Keratinocyte (primary cell): ENCODE results near the gene TAS2R9. TPM values are rescaled to one million over a fixed set of nuclear protein-coding genes. Genes with fewer than 3 reads are reported as not detected.

Experiments
- DNase-seq: peaks from one replicate; pipeline ENCODE4 v3.0.0-alpha.2; 2011; ENCODE audit warnings: low read depth, missing footprints, low spot score
- FAIRE-seq: peaks from 2 replicates; lab custom pipeline; 2011; peaks lifted over from hg19 to GRCh38; lab: Jason Lieb, UNC
- H2AFZ ChIP-seq: 2 replicates; pipeline ENCODE4 v1.6.0; 2012; ENCODE audit warnings: low read length, control low read depth, inconsistent platforms; ENCODE audit not compliant: control insufficient read depth
- H3K27ac ChIP-seq: 2 replicates; pipeline ENCODE4 v1.5.1; 2011; ENCODE audit warnings: low read length; ENCODE audit not compliant: control insufficient read depth, insufficient read depth
- H3K27me3 ChIP-seq: 3 replicates; pipeline ENCODE4 v1.6.0; 2011; ENCODE audit warnings: low read length; ENCODE audit not compliant: control insufficient read depth, insufficient read depth; ENCODE audit errors: extremely low read depth
- H3K36me3 ChIP-seq, 2 experiments: 2 replicates in 1 of 2; 3 replicates in 1 of 2; pipeline ENCODE4 v1.5.1; 2011; ENCODE audit warnings: low read length in 2 of 2, mild to moderate bottlenecking in 1 of 2; ENCODE audit not compliant: control insufficient read depth in 2 of 2, insufficient read depth in 2 of 2; ENCODE audit errors: extremely low read depth in 1 of 2
- H3K4me1 ChIP-seq: 3 replicates; pipeline ENCODE4 v1.5.1; 2011; ENCODE audit warnings: low read length; ENCODE audit not compliant: control insufficient read depth, insufficient read depth; ENCODE audit errors: extremely low read depth
- H3K4me2 ChIP-seq: 3 replicates; pipeline ENCODE4 v1.6.0; 2011; ENCODE audit warnings: low read depth, low read length; ENCODE audit not compliant: control insufficient read depth, insufficient read depth; ENCODE audit errors: extremely low read depth
- H3K4me3 ChIP-seq, 3 experiments: fragments of 200-600 bp in 1 of 3; sonication (generic) in 1 of 3; 2 replicates in 2 of 3; 3 replicates in 1 of 3; pipeline ENCODE4 v1.5.1; 2011 to 2016; ENCODE audit warnings: low read length in 3 of 3, mild to moderate bottlenecking in 3 of 3, control low read depth in 2 of 3, inconsistent platforms in 1 of 3, low read depth in 1 of 3, mixed read lengths in 1 of 3, mixed run types in 1 of 3, moderate library complexity in 1 of 3; ENCODE audit not compliant: control insufficient read depth in 2 of 3, insufficient read depth in 2 of 3; ENCODE audit errors: extremely low read depth in 1 of 3
- H3K79me2 ChIP-seq: 2 replicates; pipeline ENCODE4 v1.6.0; 2012; ENCODE audit warnings: low read length; ENCODE audit not compliant: control insufficient read depth, insufficient read depth
- H3K9ac ChIP-seq: 3 replicates; pipeline ENCODE4 v1.6.0; 2011; ENCODE audit warnings: low read length; ENCODE audit not compliant: control insufficient read depth, insufficient read depth; ENCODE audit errors: extremely low read depth
- H3K9me1 ChIP-seq: 3 replicates; pipeline ENCODE4 v1.6.0; 2011; ENCODE audit warnings: low read length; ENCODE audit not compliant: control insufficient read depth, insufficient read depth; ENCODE audit errors: extremely low read depth
- H3K9me3 ChIP-seq: 2 replicates; pipeline ENCODE4 v1.5.1; 2012; ENCODE audit warnings: low read depth, low read length; ENCODE audit not compliant: control insufficient read depth
- H4K20me1 ChIP-seq: 3 replicates; pipeline ENCODE4 v1.6.0; 2011; ENCODE audit warnings: low read length; ENCODE audit not compliant: control insufficient read depth, insufficient read depth; ENCODE audit errors: extremely low read depth
- CTCF ChIP-seq, 3 experiments: IDR thresholded peaks in 1 of 3; conservative IDR thresholded peaks in 1 of 3; optimal IDR thresholded peaks in 1 of 3; 2 replicates in 2 of 3; 3 replicates in 1 of 3; pipeline versions ENCODE3 to v1.5.1; 2011; ENCODE audit warnings: low read length in 3 of 3, mild to moderate bottlenecking in 3 of 3, moderate library complexity in 2 of 3, control low read depth in 1 of 3, inconsistent platforms in 1 of 3; ENCODE audit not compliant: insufficient read depth in 2 of 3; ENCODE audit errors: extremely low read depth in 1 of 3
- EZH2 ChIP-seq: IDR thresholded peaks from one replicate; pipeline ENCODE4 v1.6.1; 2012; ENCODE audit warnings: inconsistent platforms, mild to moderate bottlenecking, low read length, moderate library complexity
- dilution Hi-C: fragments of 300-500 bp; cut with MboI; formaldehyde crosslinking; loops from one replicate; pipeline ENCODE4 v1.7.0; 2020; ENCODE audit warnings: low sequenced_read_pairs; ENCODE audit not compliant: extremely low pct_ligation_motif_present
- polyA minus RNA-seq, 3 experiments: library from RNA; depleted of rRNA, polyadenylated mRNA; stranded (reverse); fragments of >200 nt; gene quantifications; 1 replicate in 1 of 3; 2 replicates in 1 of 3; 3 replicates in 1 of 3; pipeline ENCODE4 v1.2.3, GENCODE V29; 2011
- polyA plus RNA-seq, 5 experiments: library from polyadenylated mRNA; depleted of rRNA in 3 of 5; stranded (reverse) in 3 of 5; stranded (forward) in 1 of 5; unstranded in 1 of 5; fragments of >200 nt; gene quantifications; 1 replicate in 1 of 5; 2 replicates in 3 of 5; 3 replicates in 1 of 5; pipeline versions ENCODE4 v1.2.1 to v1.2.3, GENCODE V29; 2011 to 2012; ENCODE audit warnings: missing spikeins in 2 of 5, low read depth in 1 of 5, low replicate concordance in 1 of 5

TAS2R9 gene, protein sequence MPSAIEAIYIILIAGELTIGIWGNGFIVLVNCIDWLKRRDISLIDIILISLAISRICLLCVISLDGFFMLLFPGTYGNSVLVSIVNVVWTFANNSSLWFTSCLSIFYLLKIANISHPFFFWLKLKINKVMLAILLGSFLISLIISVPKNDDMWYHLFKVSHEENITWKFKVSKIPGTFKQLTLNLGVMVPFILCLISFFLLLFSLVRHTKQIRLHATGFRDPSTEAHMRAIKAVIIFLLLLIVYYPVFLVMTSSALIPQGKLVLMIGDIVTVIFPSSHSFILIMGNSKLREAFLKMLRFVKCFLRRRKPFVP
- not detected in 3 replicates for polyA plus RNA-seq
- polyA plus RNA-seq (2011; ENCODE audit: low read depth): not detected
- polyA plus RNA-seq (2011; cell fraction: cytosol; rRNA removed): not detected in 2 replicates
- polyA plus RNA-seq (2011; cell fraction: nucleus; rRNA removed): 0.19 and 0.37 TPM in 2 replicates
- not detected in 2 replicates for polyA plus RNA-seq (2012; ENCODE audit: low replicate concordance)
- polyA minus RNA-seq: 0.32 to 0.43 TPM in 2 of 3 replicates, not detected in the other
- polyA minus RNA-seq (2011; cell fraction: cytosol; rRNA and poly(A)+ RNA removed): not detected
- polyA minus RNA-seq (2011; cell fraction: nucleus; rRNA and poly(A)+ RNA removed): 1.2 and 4.1 TPM in 2 replicates

DNA sequence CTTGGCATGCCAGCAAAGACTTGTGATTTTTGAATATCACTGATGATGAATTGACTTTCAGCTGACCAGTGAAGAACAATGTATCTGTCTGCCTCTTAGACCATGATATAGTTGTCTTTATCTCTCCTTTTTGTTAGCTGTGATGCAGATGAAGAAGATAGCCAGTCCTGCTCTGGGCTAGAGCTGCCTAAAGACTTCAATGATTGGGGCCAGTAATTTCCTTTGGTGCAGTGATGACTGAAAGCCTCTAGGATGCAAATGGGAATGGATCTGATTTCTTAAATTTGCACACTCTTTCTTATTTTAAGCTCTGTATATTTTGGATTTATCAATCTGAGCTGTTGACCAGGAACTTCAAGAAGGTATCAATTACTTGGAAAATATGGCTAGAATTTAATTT, at the start of gene TAS2R9:
Gene TAS2R9, minus strand, starts transcription at position 101 of the 400 bp plus-strand sequence. Its CDS starts 93 bp downstream, at position 8.
- TF ChIP-seq EZH2 (no peak), CTCF (optimal IDR thresholded peaks at IDR 0.05 in 1 of 3, IDR thresholded peaks at IDR 0.05 in 1 of 3, conservative IDR thresholded peaks at IDR 0.05 in 1 of 3; ENCODE audit: extremely low read depth in 1 of 3, insufficient read depth in 2 of 3, low read length in 3 of 3) (no peak)
- dilution Hi-C loops: no loop called here
- Histone ChIP-seq H3K27me3 (no peaks in the 10 kb centered on the region), H4K20me1 (no peaks in the 10 kb centered on the region), H3K9me1 (no peaks in the 10 kb centered on the region), H3K27ac (no peak within 1 kb of the TSS), H3K9ac (no peak within 1 kb of the TSS), H3K4me1 (no peaks in the 10 kb centered on the region), H3K79me2 (no peaks in the 10 kb centered on the region), H3K4me3 (no peak within 1 kb of the TSS), H3K4me2 (no peak within 1 kb of the TSS), H3K36me3 (no peaks in the 10 kb centered on the region), H2AFZ (no peak within 1 kb of the TSS), H3K9me3 (no peaks in the 10 kb centered on the region)
- FAIRE-seq (no peak), DNase-seq (no peak)

GRCh38 chr12:10855807-10856206, 45.8 kb upstream of the TAS2R9 start:
- dilution Hi-C loops: no loop called here
- no peak for FAIRE-seq

More at GRCh38 chr12:10855807-10856206, 45.8 kb upstream of the TAS2R9 start:
- no peaks in the 10 kb centered on the region for H3K9me1 ChIP-seq
- DNase-seq: no peak
- no peak overlapping the region for H2AFZ ChIP-seq
- no peak overlapping the region for H3K4me2 ChIP-seq
- no peaks in the 10 kb centered on the region for H3K27me3 ChIP-seq
- H3K79me2 ChIP-seq: no peaks in the 10 kb centered on the region
- no peak overlapping the region for H3K9ac ChIP-seq
- no peak overlapping the region for H3K4me3 ChIP-seq
- peaks cover 3% of the 10 kb centered on the region for H3K9me3 ChIP-seq
- no peak overlapping the region for H3K27ac ChIP-seq
- H3K4me1 ChIP-seq: no peaks in the 10 kb centered on the region
- H3K36me3 ChIP-seq: peaks cover 0 to 3% of the 10 kb centered on the region in 2 experiments
- TF ChIP-seq EZH2: no peak
- TF ChIP-seq CTCF (optimal IDR thresholded peaks at IDR 0.05 in 1 of 3, IDR thresholded peaks at IDR 0.05 in 1 of 3, conservative IDR thresholded peaks at IDR 0.05 in 1 of 3; ENCODE audit: extremely low read depth in 1 of 3, insufficient read depth in 2 of 3, low read length in 3 of 3): no peak
- no peaks in the 10 kb centered on the region for H4K20me1 ChIP-seq
